GM23338 (cell line): Measurements from ENCODE around the gene RPTOR. TPM values are rescaled to one million over a fixed set of nuclear protein-coding genes. Genes with fewer than 3 reads are reported as not detected.
A peak's percentile ranks its signal among the peaks of the same experiment; 100 is the strongest.

Experiments used
- ATAC-seq: fragments of 200-7000 bp; cut with Tn5 transposase; 3 replicates; pipeline ENCODE4 v1.9.1; 2020
- DNase-seq: peaks from one replicate; pipeline ENCODE4 v3.0.0-alpha.2; 2015; ENCODE audit warnings: low spot score
- H2AFZ ChIP-seq: fragments of 200-600 bp; sonication (generic); 2 replicates; pipeline ENCODE4 v1.8.0; 2016; ENCODE audit warnings: antibody characterized with exemption, mild to moderate bottlenecking, moderate library complexity
- H3F3A ChIP-seq: fragments of 200-600 bp; sonication (generic); replicated peaks from 2 replicates; pipeline ENCODE4 v1.8.0; 2017; ENCODE audit warnings: antibody characterized with exemption, mixed run types, low read depth
- H3K27ac ChIP-seq: fragments of 200-600 bp; sonication (generic); 2 replicates; pipeline ENCODE4 v1.6.1; 2016; ENCODE audit warnings: low read depth
- H3K27me3 ChIP-seq: fragments of 200-600 bp; sonication (generic); 2 replicates; pipeline ENCODE4 v1.8.0; 2016; ENCODE audit warnings: mild to moderate bottlenecking, mixed run types, moderate library complexity; ENCODE audit not compliant: insufficient read depth
- H3K36me3 ChIP-seq: fragments of 200-600 bp; sonication (generic); 2 replicates; pipeline ENCODE4 v1.8.0; 2016; ENCODE audit warnings: mild to moderate bottlenecking; ENCODE audit not compliant: insufficient read depth
- H3K4me1 ChIP-seq: fragments of 200-600 bp; sonication (generic); 2 replicates; pipeline ENCODE4 v1.8.0; 2016; ENCODE audit warnings: mild to moderate bottlenecking, moderate library complexity; ENCODE audit not compliant: insufficient read depth
- H3K4me2 ChIP-seq: fragments of 200-600 bp; sonication (generic); 2 replicates; pipeline ENCODE4 v1.7.1; 2017; ENCODE audit warnings: mixed run types
- H3K4me3 ChIP-seq: fragments of 200-600 bp; sonication (generic); 2 replicates; pipeline ENCODE4 v1.6.1; 2016; ENCODE audit warnings: mixed run types
- H3K79me2 ChIP-seq: fragments of 200-600 bp; sonication (generic); replicated peaks from 2 replicates; pipeline ENCODE4 v1.8.0; 2017; ENCODE audit warnings: mild to moderate bottlenecking; ENCODE audit not compliant: insufficient read depth
- H3K9me2 ChIP-seq: fragments of 200-600 bp; sonication (generic); 2 replicates; pipeline ENCODE4 v1.8.0; 2017; ENCODE audit not compliant: insufficient read depth
- H4K20me1 ChIP-seq: fragments of 200-600 bp; sonication (generic); replicated peaks from 2 replicates; pipeline ENCODE4 v1.8.0; 2017; ENCODE audit warnings: mild to moderate bottlenecking; ENCODE audit not compliant: insufficient read depth
- H3K27ac Mint-ChIP-seq: 2 replicates; pipeline ENCODE4 v1.8.0; 2020; ENCODE audit warnings: inconsistent platforms, mild to moderate bottlenecking, moderate library complexity, mixed read lengths
- H3K27me3 Mint-ChIP-seq: 3 replicates; pipeline ENCODE4 v1.8.0; 2022; ENCODE audit warnings: low read depth, mild to moderate bottlenecking, moderate library complexity, mixed read lengths, inconsistent platforms; ENCODE audit not compliant: insufficient read depth, poor library complexity
- H3K36me3 Mint-ChIP-seq: 3 replicates; pipeline ENCODE4 v1.8.0; 2021; ENCODE audit warnings: low read depth, mild to moderate bottlenecking, inconsistent platforms, moderate library complexity, mixed read lengths
- H3K4me1 Mint-ChIP-seq: 3 replicates; pipeline ENCODE4 v1.8.0; 2020; ENCODE audit warnings: mild to moderate bottlenecking, inconsistent platforms, mixed read lengths
- H3K4me3 Mint-ChIP-seq: 3 replicates; pipeline ENCODE4 v1.8.0; 2021; ENCODE audit warnings: moderate library complexity, mild to moderate bottlenecking, inconsistent platforms, mixed read lengths
- H3K9me3 Mint-ChIP-seq: 3 replicates; pipeline ENCODE4 v1.8.0; 2020; ENCODE audit warnings: moderate library complexity, mild to moderate bottlenecking, inconsistent platforms, mixed read lengths
- CTCF ChIP-seq, 2 experiments: fragments of 200-600 bp in 1 of 2; sonication (generic) in 1 of 2; conservative IDR thresholded peaks; 2 replicates each; pipeline versions ENCODE4 v1.5.1 to v1.6.1; 2016 to 2017; ENCODE audit warnings: antibody characterized with exemption in 2 of 2, low read depth in 2 of 2, mild to moderate bottlenecking in 2 of 2, moderate library complexity in 1 of 2
- REST ChIP-seq: IDR thresholded peaks from one replicate; pipeline ENCODE4 v1.6.1; 2018; ENCODE audit warnings: antibody characterized with exemption; ENCODE audit not compliant: unreplicated experiment
- ZNF114 ChIP-seq: fragments of 250-450 bp; sonication (Bioruptor Pico); IDR thresholded peaks from 2 replicates; pipeline ENCODE4 v1.5.0; 2020; ENCODE audit warnings: mild to moderate bottlenecking, moderate library complexity
- polyA plus RNA-seq: library from polyadenylated mRNA; unstranded; fragments of >200 nt; fragmentation: Nextera tagmentation; extraction: Ambion mirVana; gene quantifications from 2 replicates; pipeline ENCODE4 v1.2.1, GENCODE V29; 2016
- total RNA-seq: library from RNA; depleted of rRNA; stranded (reverse); fragments of >200 nt; shearing (Covaris generic); gene quantifications from 2 replicates; pipeline ENCODE4 v1.2.3, GENCODE V29; 2014

Gene RPTOR
- total and polyA plus RNA-seq, 2 experiments from 2014 or later, result 9.5 to 38.0 TPM

- TF ChIP-seq REST, result no peak
These were observed 115.0 kb downstream of the RPTOR start (continued) for GRCh38 chr17:80659651-80660050.

GRCh38 chr17:80660527-80661198 lies 116.0 kb downstream of the RPTOR start:
- H3K27ac Mint-ChIP-seq, result no peak overlapping the region
- Histone ChIP-seq H3K27ac (no peak overlapping the region), H3K4me2 (no peak overlapping the region), H3K4me3 (no peak overlapping the region), H3K27me3 (no peaks in the 10 kb centered on the region), H3K9me2 (no peaks in the 10 kb centered on the region), H3K4me1 (peaks cover 26% of the 10 kb centered on the region), H3K79me2 (peaks cover 90% of the 10 kb centered on the region), H3K36me3 (no peaks in the 10 kb centered on the region), H3F3A (no peaks in the 10 kb centered on the region), H4K20me1 (peaks cover 18% of the 10 kb centered on the region), H2AFZ (no peak overlapping the region)
- H3K9me3 Mint-ChIP-seq, result no peaks in the 10 kb centered on the region; the same call in 2 of the 3 replicates
- H3K27me3 Mint-ChIP-seq, result peaks cover 8% of the 10 kb centered on the region
- H3K36me3 Mint-ChIP-seq, result no peaks in the 10 kb centered on the region
- peaks cover 51% of the 10 kb centered on the region for H3K4me1 Mint-ChIP-seq
- DNase-seq, result no peak
- TF ChIP-seq REST, result no peak
- TF ChIP-seq ZNF114 (CRISPR knock-in tag), result no peak
- TF ChIP-seq CTCF (conservative IDR thresholded peaks at IDR 0.05; ENCODE audit: low read depth in 2 of 2), result peak; percentile 22 to 51; a peak in 3 of 4 replicates
- peak; percentile 36 for ATAC-seq
- H3K4me3 Mint-ChIP-seq, result no peak overlapping the region
